Neural cell (in vitro differentiated cells): Measurements from ENCODE around the gene TMEM167A. TPM values are rescaled to one million over a fixed set of nuclear protein-coding genes. Genes with fewer than 3 reads are reported as not detected.

Experiments
- H2AFZ ChIP-seq: fragments of 200-600, 300-800 bp; sonication (generic), shearing (Covaris generic); 2 replicates; pipeline ENCODE4 v1.6.0; 2014; ENCODE audit warnings: low read depth, mild to moderate bottlenecking, antibody characterized with exemption, low read length, moderate library complexity
- H3F3A ChIP-seq: fragments of 200-600 bp; shearing (Covaris generic); 2 replicates; pipeline ENCODE4 v1.6.1; 2016; ENCODE audit warnings: mild to moderate bottlenecking, moderate library complexity, mixed read lengths, antibody characterized with exemption, low read length; ENCODE audit not compliant: insufficient read depth, poor library complexity, severe bottlenecking
- H3K27ac ChIP-seq: fragments of 200-600, 300-800 bp; sonication (generic), shearing (Covaris generic); 2 replicates; pipeline ENCODE4 v1.5.1; 2014; ENCODE audit warnings: mild to moderate bottlenecking, low read length, moderate library complexity
- H3K27me3 ChIP-seq: fragments of 300-800, 200-600 bp; sonication (generic), shearing (Covaris generic); 2 replicates; pipeline ENCODE4 v1.6.0; 2014; ENCODE audit warnings: mild to moderate bottlenecking, low read depth, low read length, moderate library complexity; ENCODE audit not compliant: insufficient read depth
- H3K36me3 ChIP-seq: fragments of 300-800, 200-600 bp; sonication (generic), shearing (Covaris generic); 2 replicates; pipeline ENCODE4 v1.5.1; 2014; ENCODE audit warnings: mild to moderate bottlenecking, antibody characterized with exemption, low read length, moderate library complexity; ENCODE audit not compliant: insufficient read depth
- H3K4me2 ChIP-seq: fragments of 300-800, 200-600 bp; sonication (generic), shearing (Covaris generic); 2 replicates; pipeline ENCODE4 v1.6.0; 2014; ENCODE audit warnings: mild to moderate bottlenecking, low read length
- H3K4me3 ChIP-seq: fragments of 300-800, 200-600 bp; sonication (generic), shearing (Covaris generic); 2 replicates; pipeline ENCODE4 v1.5.1; 2014; ENCODE audit warnings: mild to moderate bottlenecking, low read length, moderate library complexity
- H3K79me2 ChIP-seq: fragments of 200-600 bp; shearing (Covaris generic); replicated peaks from 2 replicates; pipeline ENCODE4 v1.6.0; 2014; ENCODE audit warnings: mild to moderate bottlenecking, low read length, moderate library complexity; ENCODE audit not compliant: insufficient read depth
- H3K9ac ChIP-seq: fragments of 300-800, 200-600 bp; sonication (generic), shearing (Covaris generic); 2 replicates; pipeline ENCODE4 v1.6.1; 2016; ENCODE audit warnings: mild to moderate bottlenecking, low read length, mixed read lengths
- H3K9me2 ChIP-seq: fragments of 200-600 bp; shearing (Covaris generic); 2 replicates; pipeline ENCODE4 v1.6.1; 2016; ENCODE audit warnings: mild to moderate bottlenecking, low read length, mixed read lengths; ENCODE audit not compliant: insufficient read depth
- H3K9me3 ChIP-seq: fragments of 200-600, 300-800 bp; sonication (generic), shearing (Covaris generic); 2 replicates; pipeline ENCODE4 v1.6.1; 2016; ENCODE audit warnings: mild to moderate bottlenecking, mixed run types, low read length, moderate library complexity, mixed read lengths
- H4K20me1 ChIP-seq: fragments of 200-600 bp; shearing (Covaris generic); 2 replicates; pipeline ENCODE4 v1.6.1; 2016; ENCODE audit warnings: mild to moderate bottlenecking, mixed run types; ENCODE audit not compliant: insufficient read depth
- EP300 ChIP-seq: fragments of 450-650 bp; conservative IDR thresholded peaks from 2 replicates; pipeline ENCODE4 v1.6.1; 2014; ENCODE audit warnings: antibody characterized with exemption, mild to moderate bottlenecking, moderate library complexity; ENCODE audit not compliant: poor library complexity, severe bottlenecking
- EZH2 ChIP-seq: fragments of 200-600, 300-800 bp; shearing (Covaris generic), sonication (generic); IDR thresholded peaks from 2 replicates; pipeline ENCODE4 v1.6.1; 2014; ENCODE audit warnings: antibody characterized with exemption, low read length, borderline replicate concordance, mild to moderate bottlenecking; ENCODE audit not compliant: insufficient read depth, poor library complexity, severe bottlenecking
- POLR2AphosphoS5 ChIP-seq: IDR thresholded peaks from 2 replicates; pipeline ENCODE4 v1.6.1; 2012
- RAD21 ChIP-seq: fragments of 450-650 bp; conservative IDR thresholded peaks from 2 replicates; pipeline ENCODE4 v1.6.1; 2014; ENCODE audit warnings: antibody characterized with exemption, mild to moderate bottlenecking, moderate library complexity
- SMC3 ChIP-seq: fragments of 450-650 bp; conservative IDR thresholded peaks from 2 replicates; pipeline ENCODE4 v1.6.1; 2014; ENCODE audit warnings: antibody characterized with exemption, mild to moderate bottlenecking, moderate library complexity; ENCODE audit not compliant: poor library complexity
- TAF1 ChIP-seq: IDR thresholded peaks from 2 replicates; pipeline ENCODE4 v1.6.1; 2012; ENCODE audit warnings: low read depth
- polyA plus RNA-seq: library from polyadenylated mRNA; depleted of rRNA; stranded (reverse); fragments of >200 nt; gene quantifications from 2 replicates; pipeline ENCODE4 v1.2.3, GENCODE V29; 2014
- TF ChIP-seq, protein P1 (sequence below): fragments of 450-650 bp; IDR thresholded peaks from 2 replicates; pipeline ENCODE4 v1.5.1; 2014; ENCODE audit warnings: antibody characterized with exemption, mild to moderate bottlenecking, moderate library complexity; ENCODE audit not compliant: poor library complexity, severe bottlenecking
- TF ChIP-seq, protein P2 (sequence below): IDR thresholded peaks from 2 replicates; pipeline ENCODE4 v1.6.1; 2012; ENCODE audit warnings: borderline replicate concordance

Gene TMEM167A
- polyA plus RNA-seq, 1 donor from 2014 or later: 436 TPM

DNA sequence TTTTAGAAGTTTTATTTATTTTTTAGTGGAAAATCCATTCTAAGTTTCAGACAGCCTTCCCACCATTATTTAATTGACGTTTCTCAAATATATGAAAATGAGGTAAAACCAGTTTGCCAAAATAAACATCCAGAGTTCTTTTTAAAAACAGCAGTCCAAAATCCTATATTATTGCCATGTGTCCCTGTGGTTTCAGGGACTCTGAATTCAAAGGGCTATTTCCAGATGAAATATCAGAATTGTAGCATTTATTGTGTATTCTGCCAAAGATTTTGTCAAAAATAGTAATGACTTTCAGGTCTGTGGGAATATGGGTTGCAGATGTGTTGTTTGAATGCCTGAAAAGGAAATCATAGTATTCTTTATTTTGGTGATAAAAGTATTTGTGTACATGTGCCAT is 41.8 kb upstream of the TMEM167A start:
- Histone ChIP-seq H3K9me3 (no peaks in the 10 kb centered on the region), H3K36me3 (no peaks in the 10 kb centered on the region), H4K20me1 (no peaks in the 10 kb centered on the region), H3K9me2 (no peaks in the 10 kb centered on the region), H3K4me3 (no peak overlapping the region), H3K4me2 (no peak overlapping the region), H3K27ac (no peak overlapping the region), H3F3A (no peaks in the 10 kb centered on the region), H3K9ac (no peak overlapping the region), H3K79me2 (no peaks in the 10 kb centered on the region), H3K27me3 (no peaks in the 10 kb centered on the region), H2AFZ (no peak overlapping the region)
- TF ChIP-seq, protein P1, sequence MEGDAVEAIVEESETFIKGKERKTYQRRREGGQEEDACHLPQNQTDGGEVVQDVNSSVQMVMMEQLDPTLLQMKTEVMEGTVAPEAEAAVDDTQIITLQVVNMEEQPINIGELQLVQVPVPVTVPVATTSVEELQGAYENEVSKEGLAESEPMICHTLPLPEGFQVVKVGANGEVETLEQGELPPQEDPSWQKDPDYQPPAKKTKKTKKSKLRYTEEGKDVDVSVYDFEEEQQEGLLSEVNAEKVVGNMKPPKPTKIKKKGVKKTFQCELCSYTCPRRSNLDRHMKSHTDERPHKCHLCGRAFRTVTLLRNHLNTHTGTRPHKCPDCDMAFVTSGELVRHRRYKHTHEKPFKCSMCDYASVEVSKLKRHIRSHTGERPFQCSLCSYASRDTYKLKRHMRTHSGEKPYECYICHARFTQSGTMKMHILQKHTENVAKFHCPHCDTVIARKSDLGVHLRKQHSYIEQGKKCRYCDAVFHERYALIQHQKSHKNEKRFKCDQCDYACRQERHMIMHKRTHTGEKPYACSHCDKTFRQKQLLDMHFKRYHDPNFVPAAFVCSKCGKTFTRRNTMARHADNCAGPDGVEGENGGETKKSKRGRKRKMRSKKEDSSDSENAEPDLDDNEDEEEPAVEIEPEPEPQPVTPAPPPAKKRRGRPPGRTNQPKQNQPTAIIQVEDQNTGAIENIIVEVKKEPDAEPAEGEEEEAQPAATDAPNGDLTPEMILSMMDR: no peak
- no peak for TF ChIP-seq TAF1
- TF ChIP-seq, protein P2, sequence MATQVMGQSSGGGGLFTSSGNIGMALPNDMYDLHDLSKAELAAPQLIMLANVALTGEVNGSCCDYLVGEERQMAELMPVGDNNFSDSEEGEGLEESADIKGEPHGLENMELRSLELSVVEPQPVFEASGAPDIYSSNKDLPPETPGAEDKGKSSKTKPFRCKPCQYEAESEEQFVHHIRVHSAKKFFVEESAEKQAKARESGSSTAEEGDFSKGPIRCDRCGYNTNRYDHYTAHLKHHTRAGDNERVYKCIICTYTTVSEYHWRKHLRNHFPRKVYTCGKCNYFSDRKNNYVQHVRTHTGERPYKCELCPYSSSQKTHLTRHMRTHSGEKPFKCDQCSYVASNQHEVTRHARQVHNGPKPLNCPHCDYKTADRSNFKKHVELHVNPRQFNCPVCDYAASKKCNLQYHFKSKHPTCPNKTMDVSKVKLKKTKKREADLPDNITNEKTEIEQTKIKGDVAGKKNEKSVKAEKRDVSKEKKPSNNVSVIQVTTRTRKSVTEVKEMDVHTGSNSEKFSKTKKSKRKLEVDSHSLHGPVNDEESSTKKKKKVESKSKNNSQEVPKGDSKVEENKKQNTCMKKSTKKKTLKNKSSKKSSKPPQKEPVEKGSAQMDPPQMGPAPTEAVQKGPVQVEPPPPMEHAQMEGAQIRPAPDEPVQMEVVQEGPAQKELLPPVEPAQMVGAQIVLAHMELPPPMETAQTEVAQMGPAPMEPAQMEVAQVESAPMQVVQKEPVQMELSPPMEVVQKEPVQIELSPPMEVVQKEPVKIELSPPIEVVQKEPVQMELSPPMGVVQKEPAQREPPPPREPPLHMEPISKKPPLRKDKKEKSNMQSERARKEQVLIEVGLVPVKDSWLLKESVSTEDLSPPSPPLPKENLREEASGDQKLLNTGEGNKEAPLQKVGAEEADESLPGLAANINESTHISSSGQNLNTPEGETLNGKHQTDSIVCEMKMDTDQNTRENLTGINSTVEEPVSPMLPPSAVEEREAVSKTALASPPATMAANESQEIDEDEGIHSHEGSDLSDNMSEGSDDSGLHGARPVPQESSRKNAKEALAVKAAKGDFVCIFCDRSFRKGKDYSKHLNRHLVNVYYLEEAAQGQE: no peak
- no peak for TF ChIP-seq SMC3
- no peak for TF ChIP-seq EZH2

DNA sequence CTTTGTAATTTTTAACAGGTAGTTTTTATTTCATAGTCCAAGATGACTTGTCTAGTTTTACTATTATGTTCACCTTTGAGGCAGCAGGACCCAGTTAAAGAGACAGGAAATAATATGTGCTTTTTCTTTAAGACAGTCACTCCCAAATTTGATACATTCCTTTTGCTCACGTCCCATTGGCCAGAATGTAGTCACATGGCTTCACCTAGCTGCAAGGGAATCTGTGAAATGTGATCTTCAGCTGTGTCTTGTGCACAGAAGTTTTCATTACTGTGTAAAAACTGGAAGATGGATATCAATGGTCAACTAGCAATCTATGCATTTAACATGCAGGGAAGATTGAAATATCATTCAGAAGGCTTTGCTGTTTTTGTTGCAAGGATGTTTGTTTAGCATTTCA is 41.3 kb upstream of the TMEM167A start:
- Histone ChIP-seq H3K27me3 (no peaks in the 10 kb centered on the region), H3K36me3 (no peaks in the 10 kb centered on the region), H3K4me2 (no peak overlapping the region), H4K20me1 (no peaks in the 10 kb centered on the region), H3K9me2 (no peaks in the 10 kb centered on the region), H3K9me3 (no peaks in the 10 kb centered on the region), H3K79me2 (no peaks in the 10 kb centered on the region), H3F3A (no peaks in the 10 kb centered on the region), H3K9ac (no peak overlapping the region), H3K4me3 (no peak overlapping the region), H3K27ac (no peak overlapping the region), H2AFZ (no peak overlapping the region)
- TF ChIP-seq, protein P1: no peak
- TF ChIP-seq RAD21: no peak
- no peak for TF ChIP-seq SMC3
- TF ChIP-seq EZH2: no peak
- no peak for TF ChIP-seq POLR2AphosphoS5
- TF ChIP-seq, protein P2: no peak
- no peak for TF ChIP-seq EP300
